ENCODE measurements around the gene SV2C. TPM values are rescaled to one million over a fixed set of nuclear protein-coding genes. Genes with fewer than 3 reads are reported as not detected.

The SV2C gene
- total RNA-seq, 1 experiment from 2014 or later, result not detected

GRCh38 chr5:76264681-76265080 lies 181.5 kb downstream of the SV2C start:
- no peak for ATAC-seq
- BruUV-seq (replicated peaks), result no TSS peak

More at GRCh38 chr5:76264681-76265080, 181.5 kb downstream of the SV2C start:
- TF ChIP-seq ZNF274 (IDR thresholded peaks at IDR 0.05; ENCODE audit: low read depth, low read length) (no peak), CTCF (IDR thresholded peaks at IDR 0.05 in 2 of 3, conservative IDR thresholded peaks at IDR 0.05 in 1 of 3; ENCODE audit: borderline replicate concordance in 1 of 3, insufficient read depth in 1 of 3, low read depth in 2 of 3, low read length in 2 of 3) (no peak), TCF7L2 (IDR thresholded peaks at IDR 0.05; ENCODE audit: borderline replicate concordance, extremely low read depth, insufficient read depth, insufficient read length) (no peak), ZBTB33 (IDR thresholded peaks at IDR 0.05; ENCODE audit: extremely low read depth, insufficient replicate concordance, low read length) (no peak), EGR1 (IDR thresholded peaks at IDR 0.05; ENCODE audit: low read depth) (no peak), SRF (IDR thresholded peaks at IDR 0.05; ENCODE audit: low read depth) (no peak), MAX (IDR thresholded peaks at IDR 0.05) (no peak), SP1 (IDR thresholded peaks at IDR 0.05; ENCODE audit: low read depth) (no peak), ZFX (IDR thresholded peaks at IDR 0.05) (no peak), RAD21 (IDR thresholded peaks at IDR 0.05; ENCODE audit: low read depth) (no peak), ELF1 (IDR thresholded peaks at IDR 0.05; ENCODE audit: borderline replicate concordance, low read depth) (no peak), SIN3A (IDR thresholded peaks at IDR 0.05; ENCODE audit: low read depth) (no peak), EZH2phosphoT487 (IDR thresholded peaks at IDR 0.05; ENCODE audit: borderline replicate concordance) (no peak), FOSL1 (IDR thresholded peaks at IDR 0.05; ENCODE audit: low read depth) (no peak), REST (IDR thresholded peaks at IDR 0.05; ENCODE audit: low read depth) (no peak), JUND (IDR thresholded peaks at IDR 0.05) (no peak), CEBPB (IDR thresholded peaks at IDR 0.05; ENCODE audit: low read depth) (no peak), POLR2A (IDR thresholded peaks at IDR 0.05; ENCODE audit: borderline replicate concordance, extremely low read depth, insufficient read depth, insufficient read length) (no peak), POLR2AphosphoS5 (IDR thresholded peaks at IDR 0.05; ENCODE audit: low read depth, low read length) (no peak), ATF3 (IDR thresholded peaks at IDR 0.05) (no peak)
- Histone ChIP-seq H2AFZ (ENCODE audit: low read depth, low read length, poor library complexity, severe bottlenecking) (no peak overlapping the region), H3K4me1 (ENCODE audit: control insufficient read depth in 1 of 2, insufficient read depth in 2 of 2, low read length in 2 of 2) (no peaks in the 10 kb centered on the region), H3K4me3 (replicated peaks in 1 of 2; ENCODE audit: low read depth in 1 of 2, low read length in 2 of 2) (no peak overlapping the region), H3K36me3 (ENCODE audit: control insufficient read depth in 1 of 2, insufficient read depth in 2 of 2, low read length in 2 of 2) (no peaks in the 10 kb centered on the region), H4K20me1 (ENCODE audit: insufficient read depth) (no peaks in the 10 kb centered on the region), H3K27ac (ENCODE audit: low read depth, low read length) (no peak overlapping the region), H3K79me2 (ENCODE audit: insufficient read depth, low read length) (no peaks in the 10 kb centered on the region), H3K4me2 (ENCODE audit: low read length) (no peak overlapping the region), H3K9ac (ENCODE audit: low read length) (no peak overlapping the region), H3K9me3 (ENCODE audit: control insufficient read depth in 1 of 2, insufficient read depth in 1 of 2, low read depth in 1 of 2, low read length in 2 of 2) (no peaks in the 10 kb centered on the region), H3K27me3 (ENCODE audit: insufficient read depth, low read length) (peaks cover 23% of the 10 kb centered on the region), H3K9me2 (ENCODE audit: insufficient read depth) (no peaks in the 10 kb centered on the region)
- RAD21 ChIA-PET (ENCODE audit: low non-redundant PET in 1 of 2, low total read pairs in 2 of 2, uncharacterized antibody in 2 of 2, unreplicated experiment in 2 of 2), result no interaction called here
- no peak for DNase-seq (ENCODE audit: low read depth, low spot score)
- intact Hi-C loops (cut with micrococcal nuclease), result no loop called here
- POLR2A ChIA-PET, result no interaction called here
- CTCF ChIA-PET, result no interaction called here

Data from HCT116 (cell line).